ENCODE measurements around the gene SNX10. TPM values are rescaled to one million over a fixed set of nuclear protein-coding genes. Genes with fewer than 3 reads are reported as not detected.

SNX10 gene
- total RNA-seq, 1 donor from 2014 or later, result 4.7 TPM

DNA sequence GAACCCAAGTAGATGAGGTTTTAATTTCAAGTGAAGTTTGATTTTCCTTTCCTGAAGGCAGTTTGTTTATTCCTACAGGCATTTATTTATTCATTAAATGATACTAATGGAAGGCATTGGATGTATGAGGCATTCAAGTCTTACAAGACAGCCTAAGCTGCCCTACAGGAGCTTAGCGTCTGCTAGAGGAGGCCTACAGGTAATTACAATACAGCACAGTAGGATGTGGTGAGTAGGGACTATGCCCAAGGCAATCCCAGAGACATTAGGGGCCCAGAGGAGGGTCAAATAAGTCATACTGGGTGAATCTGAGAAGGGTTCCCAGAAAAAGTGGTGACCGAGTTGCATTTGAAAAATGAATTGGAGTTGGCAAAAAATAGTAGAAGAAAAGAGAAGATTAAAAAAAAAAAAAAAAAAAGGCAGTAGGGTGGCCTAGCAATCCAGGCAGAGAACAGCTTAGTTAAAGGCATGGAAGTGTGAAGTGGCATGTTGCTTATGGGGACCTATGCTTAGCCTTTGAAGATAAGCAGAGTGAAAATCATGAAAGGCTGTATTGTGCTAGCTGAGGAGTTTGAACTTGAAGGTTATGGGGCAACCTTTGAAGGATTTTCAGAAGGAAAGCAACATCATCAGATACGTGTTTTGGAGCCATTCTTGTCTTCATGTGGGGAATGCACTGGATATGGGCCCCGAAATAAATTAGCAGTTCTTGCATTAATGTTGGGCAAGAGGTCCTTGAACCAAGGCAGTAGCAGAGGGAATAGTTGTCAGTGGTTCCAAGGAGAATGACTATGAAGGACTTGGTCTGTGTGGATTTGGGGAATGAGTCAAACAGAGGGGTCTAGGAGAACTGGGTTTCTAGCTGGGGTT is 65.5 kb downstream of the SNX10 start:
- Mint-ChIP-seq H3K36me3 (no peaks in the 10 kb centered on the region), H3K9me3 (no peaks in the 10 kb centered on the region), H3K27me3 (ENCODE audit: low read depth) (no peaks in the 10 kb centered on the region), H3K4me3 (no peak overlapping the region), H3K27ac (no peak overlapping the region), H3K4me1 (peaks cover 5% of the 10 kb centered on the region)
- no peak for DNase-seq (ENCODE audit: low spot score in 2 of 2, unreplicated experiment in 2 of 2)
- TF ChIP-seq, protein P1, sequence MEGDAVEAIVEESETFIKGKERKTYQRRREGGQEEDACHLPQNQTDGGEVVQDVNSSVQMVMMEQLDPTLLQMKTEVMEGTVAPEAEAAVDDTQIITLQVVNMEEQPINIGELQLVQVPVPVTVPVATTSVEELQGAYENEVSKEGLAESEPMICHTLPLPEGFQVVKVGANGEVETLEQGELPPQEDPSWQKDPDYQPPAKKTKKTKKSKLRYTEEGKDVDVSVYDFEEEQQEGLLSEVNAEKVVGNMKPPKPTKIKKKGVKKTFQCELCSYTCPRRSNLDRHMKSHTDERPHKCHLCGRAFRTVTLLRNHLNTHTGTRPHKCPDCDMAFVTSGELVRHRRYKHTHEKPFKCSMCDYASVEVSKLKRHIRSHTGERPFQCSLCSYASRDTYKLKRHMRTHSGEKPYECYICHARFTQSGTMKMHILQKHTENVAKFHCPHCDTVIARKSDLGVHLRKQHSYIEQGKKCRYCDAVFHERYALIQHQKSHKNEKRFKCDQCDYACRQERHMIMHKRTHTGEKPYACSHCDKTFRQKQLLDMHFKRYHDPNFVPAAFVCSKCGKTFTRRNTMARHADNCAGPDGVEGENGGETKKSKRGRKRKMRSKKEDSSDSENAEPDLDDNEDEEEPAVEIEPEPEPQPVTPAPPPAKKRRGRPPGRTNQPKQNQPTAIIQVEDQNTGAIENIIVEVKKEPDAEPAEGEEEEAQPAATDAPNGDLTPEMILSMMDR (IDR thresholded peaks at IDR 0.05; ENCODE audit: unreplicated experiment), result no peak

DNA sequence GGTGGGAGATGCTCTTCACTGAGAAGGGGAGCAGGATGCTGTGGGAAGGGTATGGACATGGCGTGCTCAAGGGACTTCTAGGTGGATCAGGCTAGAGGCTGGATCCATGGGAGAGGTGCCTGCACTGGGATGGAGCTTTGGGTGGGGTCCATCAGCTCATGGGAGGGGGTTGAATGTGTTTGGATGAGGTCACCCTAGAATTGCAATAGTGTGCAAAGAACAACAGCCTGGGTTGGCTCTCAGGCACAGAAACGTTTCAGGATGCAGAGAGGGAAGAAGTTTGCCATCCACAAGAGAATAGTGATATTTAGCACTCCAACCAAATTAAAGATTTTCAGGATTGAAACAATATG is 66.1 kb downstream of the SNX10 start:
- H3K4me1 Mint-ChIP-seq, result peaks cover 5% of the 10 kb centered on the region
- no peaks in the 10 kb centered on the region for H3K36me3 Mint-ChIP-seq
- TF ChIP-seq, protein P1 (IDR thresholded peaks at IDR 0.05; ENCODE audit: unreplicated experiment), result no peak
- H3K27ac Mint-ChIP-seq, result no peak overlapping the region
- no peak for DNase-seq (ENCODE audit: low spot score in 2 of 2, unreplicated experiment in 2 of 2)
- H3K4me3 Mint-ChIP-seq, result no peak overlapping the region
- no peaks in the 10 kb centered on the region for H3K9me3 Mint-ChIP-seq
- H3K27me3 Mint-ChIP-seq (ENCODE audit: low read depth), result no peaks in the 10 kb centered on the region

DNA sequence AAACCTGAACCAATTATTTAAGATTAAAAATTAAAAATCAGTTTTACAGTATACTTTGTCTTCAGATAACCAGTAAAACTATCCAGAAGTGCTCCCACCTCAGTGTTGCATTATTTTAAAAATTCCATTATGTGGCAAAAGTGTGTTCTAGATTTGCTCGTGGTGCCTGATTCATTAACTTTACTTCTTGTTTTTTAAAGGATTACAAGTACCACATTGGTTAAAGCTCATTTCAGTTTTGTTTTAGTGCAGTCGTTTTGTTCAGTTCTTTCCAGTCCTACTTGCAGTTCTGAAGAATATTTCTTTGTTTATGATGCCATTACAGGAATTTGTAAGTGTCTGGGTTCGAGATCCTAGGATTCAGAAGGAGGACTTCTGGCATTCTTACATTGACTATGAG is 69.0 kb downstream of the SNX10 start:
- Mint-ChIP-seq H3K27me3 (ENCODE audit: low read depth) (no peaks in the 10 kb centered on the region), H3K4me1 (peaks cover 22% of the 10 kb centered on the region), H3K9me3 (no peaks in the 10 kb centered on the region), H3K36me3 (no peaks in the 10 kb centered on the region), H3K27ac (no peak overlapping the region), H3K4me3 (no peak overlapping the region)
- TF ChIP-seq, protein P1 (IDR thresholded peaks at IDR 0.05; ENCODE audit: unreplicated experiment), result no peak
- no peak for DNase-seq (ENCODE audit: low spot score in 2 of 2, unreplicated experiment in 2 of 2)

DNA sequence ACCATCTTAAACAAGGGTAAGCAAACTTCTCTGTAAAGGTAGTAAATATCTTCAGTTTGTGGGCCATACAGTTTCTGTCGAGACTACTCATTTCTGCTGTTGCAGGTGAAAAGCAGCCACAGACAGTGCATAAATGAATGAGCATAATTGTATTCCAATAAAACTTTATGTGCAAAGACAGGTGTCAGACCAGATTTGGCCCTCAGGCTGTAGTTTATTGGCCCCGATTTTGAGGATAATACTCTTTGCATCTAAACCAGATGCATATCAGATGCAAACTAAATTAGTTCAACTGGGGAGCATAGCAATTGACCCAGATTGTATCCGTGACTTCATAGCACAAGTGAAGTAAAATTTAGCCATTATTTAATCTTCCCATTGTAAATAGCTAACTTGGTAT is 70.0 kb downstream of the SNX10 start:
- TF ChIP-seq, protein P1 (IDR thresholded peaks at IDR 0.05; ENCODE audit: unreplicated experiment), result no peak
- Mint-ChIP-seq H3K9me3 (no peaks in the 10 kb centered on the region), H3K4me3 (no peak overlapping the region), H3K36me3 (no peaks in the 10 kb centered on the region), H3K4me1 (peaks cover 17% of the 10 kb centered on the region), H3K27ac (no peak overlapping the region), H3K27me3 (ENCODE audit: low read depth) (no peaks in the 10 kb centered on the region)
- DNase-seq (ENCODE audit: low spot score in 2 of 2, unreplicated experiment in 2 of 2), result no peak

DNA sequence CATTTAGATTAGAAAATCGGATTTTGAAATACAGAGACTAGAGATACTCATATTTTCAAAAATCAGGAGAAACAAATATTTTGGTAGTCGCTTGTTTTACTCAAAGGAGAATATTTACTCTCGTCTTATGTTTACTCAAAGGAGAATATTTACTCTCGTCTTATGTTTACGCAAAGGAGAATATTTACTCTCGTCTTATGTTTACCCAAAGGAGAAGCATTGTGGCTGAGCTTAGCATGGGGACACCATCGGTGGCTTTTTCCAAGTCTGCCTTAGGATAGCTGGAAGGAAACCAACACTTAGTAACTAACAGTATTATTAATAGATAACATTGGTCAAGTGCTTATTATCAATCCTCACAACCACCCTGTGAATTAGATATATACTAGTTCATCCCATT is 71.8 kb downstream of the SNX10 start:
- no peak for DNase-seq (ENCODE audit: low spot score in 2 of 2, unreplicated experiment in 2 of 2)
- H3K36me3 Mint-ChIP-seq, result no peaks in the 10 kb centered on the region
- no peak overlapping the region for H3K4me3 Mint-ChIP-seq
- no peaks in the 10 kb centered on the region for H3K27me3 Mint-ChIP-seq (ENCODE audit: low read depth)
- no peaks in the 10 kb centered on the region for H3K9me3 Mint-ChIP-seq
- H3K4me1 Mint-ChIP-seq, result peaks cover 23% of the 10 kb centered on the region
- H3K27ac Mint-ChIP-seq, result no peak overlapping the region
- TF ChIP-seq, protein P1 (IDR thresholded peaks at IDR 0.05; ENCODE audit: unreplicated experiment), result no peak

Data from mesothelial cell of epicardium (in vitro differentiated cells).